ENCODE data around the gene SRMS. TPM values are rescaled to one million over a fixed set of nuclear protein-coding genes. Genes with fewer than 3 reads are reported as not detected.

Gene SRMS
- total RNA-seq, 2 experiments from 2014 or later = 0.42 TPM; not detected in 1

DNA sequence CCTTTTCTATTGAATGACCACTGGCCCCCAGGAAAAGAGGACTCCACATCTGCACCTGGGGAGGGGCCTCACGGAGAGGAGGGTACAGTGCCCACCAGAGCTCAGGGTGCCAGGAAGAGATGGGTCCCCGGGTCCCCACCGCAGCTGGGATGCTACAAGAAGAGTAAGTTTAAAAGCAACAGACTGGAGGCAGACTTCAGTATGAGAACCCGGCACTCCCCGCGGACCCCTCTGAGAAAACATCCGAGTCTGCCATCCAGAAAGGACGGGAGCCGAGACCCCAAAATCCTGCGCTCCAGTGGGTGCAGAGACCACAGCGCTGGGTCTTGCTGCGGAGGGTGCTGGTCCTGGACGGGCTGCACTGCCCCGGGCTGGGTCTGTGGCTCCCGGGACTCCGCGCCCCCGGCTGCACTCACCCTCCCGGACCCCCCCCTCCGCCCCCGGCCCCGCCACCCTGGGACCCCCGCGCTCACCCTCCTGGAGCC, 26.1 kb upstream of the SRMS start:
- no peak for DNase-seq (ENCODE audit: low spot score)
- H3K27ac ChIP-seq (ENCODE audit: low read depth, low read length, poor library complexity, severe bottlenecking) = no peak overlapping the region
- no peaks in the 10 kb centered on the region for H3K79me2 ChIP-seq (ENCODE audit: insufficient read depth, low read depth, low read length)
- H3K4me2 ChIP-seq (ENCODE audit: low read length) = peak overlapping the region; percentile 70
- no peak overlapping the region for H2AFZ ChIP-seq (ENCODE audit: low read length)
- H3K36me3 ChIP-seq (ENCODE audit: insufficient read depth, low read length) = no peaks in the 10 kb centered on the region
- H4K20me1 ChIP-seq (ENCODE audit: insufficient read depth, low read length) = no peaks in the 10 kb centered on the region
- intact Hi-C loops (cut with micrococcal nuclease; ENCODE audit: unreplicated experiment) = no loop called here
- peaks cover 6% of the 10 kb centered on the region for H3K4me1 ChIP-seq (ENCODE audit: insufficient read depth, low read length, poor library complexity, severe bottlenecking)
- BruUV-seq (replicated peaks) = no TSS peak
- peak overlapping the region; percentile 66 for H3K4me3 ChIP-seq (ENCODE audit: low read depth, low read length, poor library complexity, severe bottlenecking)
- TF ChIP-seq EZH2phosphoT487 (IDR thresholded peaks at IDR 0.05; ENCODE audit: borderline replicate concordance, low read depth, low read length) = no peak
- no peak for TF ChIP-seq CTCF (conservative IDR thresholded peaks at IDR 0.05; ENCODE audit: low read length)
- H3K9me3 ChIP-seq (ENCODE audit: low read length) = no peaks in the 10 kb centered on the region
- ChIA-PET CTCF (ENCODE audit: unreplicated experiment) (no interaction called here), POLR2A (interaction anchor here (0.7 kb wide), 1 partner anchor 17 kb away, joined by 3 read pairs; no protein-coding TSS in a partner anchor)
- H3K9me2 ChIP-seq (ENCODE audit: insufficient read depth, low read length) = no peaks in the 10 kb centered on the region

DNA sequence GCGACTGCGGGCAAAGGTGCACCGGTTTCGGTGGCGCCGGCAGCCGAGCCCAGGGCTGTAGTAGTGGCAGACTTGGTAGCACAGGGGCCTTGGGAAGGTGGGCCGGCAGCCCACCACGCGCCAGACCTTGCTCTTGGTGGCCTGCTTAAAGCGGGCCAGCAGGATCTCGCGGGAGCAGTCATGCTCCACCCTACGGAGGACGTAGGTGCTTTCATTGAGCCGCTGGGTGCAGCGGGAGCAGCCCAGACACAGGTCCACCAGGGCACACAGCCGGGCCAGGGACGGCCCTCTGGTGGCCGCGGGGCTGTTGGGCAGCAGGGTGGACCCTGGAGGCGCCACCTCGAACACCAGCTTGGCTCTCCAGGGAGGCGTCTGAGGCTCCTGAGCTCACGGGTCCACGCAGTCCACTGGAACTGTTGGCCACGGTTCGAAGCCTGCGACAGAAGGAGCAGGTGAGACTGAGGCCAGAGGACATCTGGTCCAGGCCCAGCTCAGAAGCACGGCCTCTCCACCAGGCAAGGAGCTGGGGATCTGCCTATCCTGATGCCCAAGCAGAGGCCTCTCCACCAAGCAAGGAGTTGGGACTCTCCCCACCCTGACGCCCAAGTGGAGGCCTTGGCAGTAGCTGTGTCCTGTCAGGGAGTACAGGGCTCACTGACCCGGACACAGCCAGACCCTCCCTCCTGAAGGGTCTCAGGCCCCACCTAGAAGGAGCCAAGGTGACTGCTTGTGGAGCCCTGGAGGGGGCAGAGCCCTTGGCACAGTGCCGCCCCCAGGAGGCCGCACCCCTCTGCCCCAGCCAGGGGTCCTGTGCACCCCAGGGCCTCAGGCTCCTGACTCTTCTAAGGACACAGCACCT, 25.5 kb upstream of the SRMS start:
- CTCF ChIA-PET (ENCODE audit: unreplicated experiment) = interaction anchor here (0.7 kb wide), 1 partner anchor 69 kb away, joined by 4 read pairs; no protein-coding TSS in a partner anchor

More for the DNA sequence above, 25.5 kb upstream of the SRMS start:
- no peak for DNase-seq (ENCODE audit: low spot score)
- Histone ChIP-seq H3K27ac (ENCODE audit: low read depth, low read length, poor library complexity, severe bottlenecking) (no peak overlapping the region), H2AFZ (ENCODE audit: low read length) (no peak overlapping the region), H3K4me1 (ENCODE audit: insufficient read depth, low read length, poor library complexity, severe bottlenecking) (peaks cover 12% of the 10 kb centered on the region), H3K4me2 (ENCODE audit: low read length) (peak overlapping the region; percentile 70), H3K36me3 (ENCODE audit: insufficient read depth, low read length) (no peaks in the 10 kb centered on the region), H3K4me3 (ENCODE audit: low read depth, low read length, poor library complexity, severe bottlenecking) (peak overlapping the region; percentile 66), H3K79me2 (ENCODE audit: insufficient read depth, low read depth, low read length) (no peaks in the 10 kb centered on the region), H3K9me2 (ENCODE audit: insufficient read depth, low read length) (no peaks in the 10 kb centered on the region), H3K9me3 (ENCODE audit: low read length) (no peaks in the 10 kb centered on the region), H4K20me1 (ENCODE audit: insufficient read depth, low read length) (no peaks in the 10 kb centered on the region)
- TF ChIP-seq CTCF (conservative IDR thresholded peaks at IDR 0.05; ENCODE audit: low read length) (peak; percentile 43), EZH2phosphoT487 (IDR thresholded peaks at IDR 0.05; ENCODE audit: borderline replicate concordance, low read depth, low read length) (no peak)
- POLR2A ChIA-PET = interaction anchor here (0.6 kb wide), 1 partner anchor 64 kb away, joined by 6 read pairs; no protein-coding TSS in a partner anchor
- no TSS peak for BruUV-seq (replicated peaks)
- intact Hi-C loops (cut with micrococcal nuclease; ENCODE audit: unreplicated experiment) = no loop called here

All from OCI-LY7 (cell line).